ENCODE measurements around the gene ANKMY1.

Gene ANKMY1

GRCh38 chr2:240441326-240441992 is 116.3 kb downstream of the ANKMY1 start:
- DNase-seq: no peak

- no peak for DNase-seq
Observed at GRCh38 chr2:240440704-240441320, 117.0 kb downstream of the ANKMY1 start.

DNA sequence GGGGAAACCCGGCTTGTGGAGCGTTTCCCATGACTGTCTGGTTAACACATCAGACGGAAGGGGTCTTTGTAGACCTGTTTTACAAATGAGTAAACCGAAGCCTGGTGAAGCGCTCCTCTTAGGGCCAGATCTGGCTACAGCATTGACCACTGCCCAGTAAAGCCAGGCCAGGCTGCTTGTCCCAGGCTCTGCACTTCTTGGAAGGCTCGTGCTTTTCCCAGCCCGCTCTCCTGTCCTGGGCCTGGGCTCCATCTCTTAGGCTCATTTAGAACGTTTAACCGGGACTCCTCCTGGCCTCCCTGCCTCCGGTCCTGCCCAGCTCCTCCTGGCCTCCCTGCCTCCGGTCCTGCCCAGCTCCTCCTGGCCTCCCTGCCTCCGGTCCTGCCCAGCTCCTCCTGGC is 117.5 kb downstream of the ANKMY1 start:
- no peak for DNase-seq

DNA sequence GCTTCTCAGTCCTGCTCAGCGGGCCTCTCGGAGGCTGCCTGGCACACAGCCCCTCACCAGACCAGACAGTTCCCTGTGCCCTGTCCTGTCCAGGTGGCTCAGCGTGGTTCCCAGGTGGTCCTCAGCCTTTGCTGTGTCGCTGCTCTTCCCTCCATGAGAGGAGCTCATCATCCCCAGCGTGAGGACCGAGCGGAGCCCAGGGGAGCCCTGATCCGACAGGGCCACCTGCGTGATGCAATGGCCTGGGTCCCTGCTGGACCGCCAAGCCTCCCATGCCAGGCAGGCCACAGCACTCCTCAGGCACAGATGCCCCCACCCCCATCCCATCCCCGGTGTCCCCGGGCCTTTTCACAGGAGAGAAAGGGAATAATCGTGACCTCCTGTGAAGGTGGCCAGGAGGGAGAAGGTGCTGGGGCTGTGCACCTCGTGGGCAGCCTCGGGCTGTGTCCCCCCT is 118.1 kb downstream of the ANKMY1 start:
- DNase-seq: no peak

GRCh38 chr2:240438810-240439697 is 118.7 kb downstream of the ANKMY1 start:
- DNase-seq: no peak

DNA sequence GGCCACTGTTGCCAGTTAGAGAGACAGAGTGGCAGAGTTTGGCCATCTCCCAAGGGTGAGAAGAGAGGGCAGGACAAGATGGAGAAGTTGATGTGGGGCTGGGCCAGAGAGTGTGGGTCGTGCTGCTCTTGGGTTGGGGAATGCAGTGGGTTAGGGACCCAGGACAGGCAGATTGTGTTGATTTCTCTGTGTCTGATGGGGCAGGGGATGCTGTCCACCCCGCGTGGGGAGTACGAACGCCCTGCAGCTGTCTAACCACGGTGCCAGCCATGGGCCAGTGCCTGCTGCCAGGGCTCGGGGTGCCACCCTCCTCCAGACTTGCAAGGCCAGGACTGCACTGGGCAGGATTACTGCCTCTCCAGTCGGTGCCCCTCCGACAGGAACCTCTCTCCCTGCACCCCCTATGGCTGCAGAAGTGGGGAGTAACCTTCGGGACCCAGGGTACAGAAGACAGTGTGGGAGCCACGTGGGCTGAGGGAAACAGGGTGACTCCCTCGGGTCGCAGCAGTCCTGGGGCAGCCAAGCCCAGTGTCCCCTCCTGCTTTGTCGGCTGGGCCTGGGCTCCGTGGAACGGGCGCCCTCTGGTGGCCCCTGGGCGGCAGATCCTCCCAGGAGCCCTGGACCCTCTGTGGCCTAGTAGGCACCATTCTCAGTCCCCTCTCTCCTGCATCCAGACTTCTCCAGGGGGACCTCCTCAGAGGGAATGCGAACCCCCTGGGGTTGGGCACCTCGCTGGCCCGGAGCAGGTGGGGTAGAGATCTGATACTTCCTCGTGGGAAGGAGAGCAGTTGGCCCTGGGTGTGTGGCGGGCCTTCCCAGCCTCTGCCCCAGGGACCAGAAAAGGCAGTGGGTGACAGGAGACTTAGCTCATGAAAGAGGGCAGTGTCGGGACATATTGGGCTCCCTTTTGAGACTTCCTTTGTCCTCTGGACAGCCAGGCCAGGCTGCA is 119.7 kb downstream of the ANKMY1 start:
- DNase-seq: peak; percentile 71

DNA sequence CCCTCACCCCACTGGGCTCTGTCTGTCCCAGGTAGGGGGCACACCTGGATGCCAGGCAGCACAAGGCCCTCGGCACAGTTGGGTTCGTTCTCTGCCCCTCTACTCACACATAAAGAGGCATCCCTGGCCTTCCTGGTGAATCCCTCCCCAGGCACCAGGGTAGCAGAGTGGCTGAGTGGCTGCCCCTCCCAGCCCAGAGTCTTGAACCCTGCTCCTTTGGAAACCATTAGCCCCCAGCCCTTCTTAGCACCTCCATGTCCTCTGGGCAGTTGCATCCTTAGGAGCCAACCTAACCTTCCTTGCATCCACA is 120.3 kb downstream of the ANKMY1 start:
- no peak for DNase-seq

- DNase-seq: peak; percentile 37
Observed at GRCh38 chr2:240436683-240437550, 120.9 kb downstream of the ANKMY1 start.

DNA sequence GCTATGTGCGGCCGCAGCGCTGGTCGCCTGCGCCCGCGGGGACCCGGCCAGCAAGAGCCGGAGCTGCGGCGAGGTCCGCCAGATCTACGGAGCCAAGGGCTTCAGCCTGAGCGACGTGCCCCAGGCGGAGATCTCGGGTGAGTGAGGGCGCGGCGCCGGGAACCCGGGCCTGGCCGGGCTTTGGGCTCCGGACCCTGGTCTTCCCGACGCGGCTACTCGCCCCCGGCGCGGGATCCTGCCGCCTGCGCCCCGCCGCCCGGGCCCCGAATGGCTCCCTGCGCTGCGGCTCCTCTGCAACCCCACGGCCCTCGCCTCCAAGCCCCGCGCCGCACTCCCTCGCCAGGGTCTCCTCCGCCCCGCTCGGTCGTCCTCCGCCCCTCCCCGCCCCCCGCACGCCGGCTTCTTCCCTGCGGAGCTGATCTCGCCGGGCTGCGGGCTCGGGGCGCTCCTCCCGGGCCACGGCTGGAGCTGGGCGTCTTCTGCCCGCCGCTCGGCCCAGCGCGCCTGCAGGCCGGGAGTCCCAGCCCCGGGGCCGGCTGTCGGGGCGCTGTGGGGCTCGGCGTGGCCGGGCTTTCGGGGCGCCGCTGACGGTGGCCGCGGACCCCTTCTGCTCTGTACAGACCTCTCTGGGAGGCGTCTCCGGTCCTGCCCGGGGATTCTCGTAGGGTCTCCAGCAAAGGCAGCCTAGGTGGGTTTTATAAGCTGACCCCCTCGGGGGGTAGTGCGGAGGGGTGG is 121.7 kb downstream of the ANKMY1 start:
- DNase-seq: no peak

DNA sequence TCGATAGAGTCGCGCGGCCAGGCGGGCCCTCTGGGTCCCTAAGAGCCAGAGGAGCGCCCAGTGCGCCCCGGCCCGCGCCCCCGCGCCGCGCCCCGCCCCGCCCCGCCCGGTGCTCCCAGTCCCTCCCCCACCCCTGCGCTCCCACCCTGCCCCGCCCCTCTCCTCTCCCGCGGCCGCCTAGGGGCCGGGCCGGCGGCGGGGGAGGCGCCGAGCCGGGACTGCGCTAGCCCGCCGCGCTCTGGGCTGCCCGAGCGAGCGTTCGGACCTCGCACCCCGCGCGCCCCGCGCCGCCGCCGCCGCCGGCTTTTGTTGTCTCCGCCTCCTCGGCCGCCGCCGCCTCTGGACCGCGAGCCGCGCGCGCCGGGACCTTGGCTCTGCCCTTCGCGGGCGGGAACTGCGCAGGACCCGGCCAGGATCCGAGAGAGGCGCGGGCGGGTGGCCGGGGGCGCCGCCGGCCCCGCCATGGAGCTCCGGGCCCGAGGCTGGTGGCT is 122.3 kb downstream of the ANKMY1 start, which contains the start of gene GPC1:
TSS of gene GPC1 (plus strand) at position 207 of the 491 bp plus-strand sequence. CDS start at position 463, 256 bp downstream.
- DNase-seq: peak; percentile 82

GRCh38 chr2:240434728-240435456 is 122.9 kb downstream of the ANKMY1 start:
- DNase-seq: peak; percentile 92

DNA sequence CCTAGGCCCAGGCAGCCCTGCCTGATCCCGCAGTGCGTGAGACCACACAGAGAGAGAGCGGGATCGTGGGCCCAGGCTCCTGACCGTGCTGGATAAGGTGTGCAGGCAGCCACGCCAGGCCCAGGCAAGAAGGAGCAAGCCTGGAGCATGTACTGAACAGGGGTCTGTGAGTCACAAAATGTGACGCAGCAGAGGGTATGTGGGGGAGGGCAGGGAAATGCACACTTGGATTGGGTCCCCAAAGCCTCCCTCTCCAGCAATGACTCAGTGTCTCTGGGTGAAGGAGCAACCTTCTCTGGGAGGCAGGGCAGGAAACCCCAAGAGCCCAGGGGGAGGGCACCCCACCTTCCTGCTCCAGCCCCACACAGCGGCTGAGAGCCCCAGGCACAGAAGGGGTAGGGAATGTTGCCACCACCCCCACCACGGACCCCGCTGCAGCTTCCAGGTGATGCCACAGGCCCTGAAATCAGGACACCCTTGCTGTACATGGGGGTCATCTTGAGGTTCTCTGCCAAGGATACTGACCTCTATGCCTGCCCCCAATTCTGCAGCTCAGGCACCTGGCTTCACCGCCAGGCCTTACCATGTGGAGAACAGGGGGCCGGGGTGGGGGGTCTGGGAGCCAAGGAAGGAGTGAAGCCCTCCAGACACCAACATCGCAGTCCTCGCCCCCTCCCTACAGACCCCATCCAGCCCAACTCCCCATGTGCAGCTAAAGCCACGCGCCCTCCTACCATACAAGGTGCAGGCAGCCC is 123.6 kb downstream of the ANKMY1 start:
- DNase-seq: peak; percentile 97

DNA sequence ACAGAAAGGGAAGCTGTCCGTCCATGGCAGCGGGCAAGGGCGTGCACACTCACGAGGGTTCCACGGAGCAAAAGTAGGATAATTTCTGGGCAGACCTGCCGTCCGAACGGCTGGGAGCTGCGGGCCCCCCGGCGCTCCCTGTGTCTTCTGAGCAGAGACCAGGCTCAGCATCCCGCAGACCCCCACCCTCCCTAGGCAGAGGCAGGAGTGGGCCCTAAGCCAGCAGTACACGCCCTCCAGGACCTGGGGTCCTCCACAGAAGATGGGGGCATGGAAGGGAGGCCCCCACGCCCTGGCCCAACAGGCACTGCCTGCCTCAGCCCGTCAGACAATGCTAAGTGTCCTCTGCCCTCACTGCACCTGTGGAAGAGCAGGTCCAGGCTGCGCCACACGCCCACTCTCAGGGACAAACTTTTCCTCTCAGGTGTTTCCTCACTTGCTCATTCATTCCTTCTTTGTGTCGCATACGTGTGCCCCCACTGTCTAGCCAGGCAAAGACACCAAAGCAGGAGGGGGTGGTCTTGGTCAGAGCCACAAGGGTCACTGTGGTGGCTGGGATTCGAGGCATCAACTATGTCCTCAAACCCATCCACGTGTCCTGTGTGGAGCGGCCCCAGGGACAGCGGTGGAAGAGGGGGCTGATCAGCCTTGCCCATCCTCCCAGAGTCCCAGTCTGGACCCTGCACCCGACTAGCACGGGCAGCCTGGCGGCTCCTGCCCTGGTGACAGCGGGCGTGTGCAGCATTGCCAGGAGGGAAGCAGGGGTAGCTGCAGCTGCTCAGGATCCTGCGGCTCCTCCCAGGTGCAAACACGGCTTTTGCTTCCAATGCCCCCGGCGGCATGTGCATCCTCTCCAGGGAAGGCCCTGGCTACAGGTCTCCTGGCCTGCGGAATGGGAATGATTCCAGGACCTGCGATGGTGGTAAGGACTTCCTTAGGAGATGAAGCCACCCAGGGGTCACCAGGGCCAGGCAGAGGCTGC is 124.7 kb downstream of the ANKMY1 start:
- no peak for DNase-seq

DNA sequence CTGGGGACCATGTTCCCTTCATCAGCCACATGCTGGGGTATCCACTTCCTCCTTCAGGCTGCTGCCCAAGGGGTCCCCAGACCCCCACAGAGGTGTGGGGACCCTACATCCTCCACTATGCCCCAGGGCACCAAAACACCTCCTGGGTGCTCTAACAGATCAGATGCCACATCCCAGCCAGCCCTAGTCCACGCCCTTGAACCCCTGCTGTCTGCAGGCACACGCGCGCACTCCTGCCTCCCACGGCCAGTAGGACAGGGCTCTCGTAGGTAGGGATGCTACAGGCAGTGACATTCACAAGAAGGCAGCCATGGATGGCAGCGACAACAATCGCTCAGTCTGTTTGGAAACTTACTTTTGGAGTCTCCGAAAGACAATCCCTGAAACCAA is 125.4 kb downstream of the ANKMY1 start:
- DNase-seq: no peak

- no peak for DNase-seq
Observed at GRCh38 chr2:240431661-240432424, 125.9 kb downstream of the ANKMY1 start.

DNA sequence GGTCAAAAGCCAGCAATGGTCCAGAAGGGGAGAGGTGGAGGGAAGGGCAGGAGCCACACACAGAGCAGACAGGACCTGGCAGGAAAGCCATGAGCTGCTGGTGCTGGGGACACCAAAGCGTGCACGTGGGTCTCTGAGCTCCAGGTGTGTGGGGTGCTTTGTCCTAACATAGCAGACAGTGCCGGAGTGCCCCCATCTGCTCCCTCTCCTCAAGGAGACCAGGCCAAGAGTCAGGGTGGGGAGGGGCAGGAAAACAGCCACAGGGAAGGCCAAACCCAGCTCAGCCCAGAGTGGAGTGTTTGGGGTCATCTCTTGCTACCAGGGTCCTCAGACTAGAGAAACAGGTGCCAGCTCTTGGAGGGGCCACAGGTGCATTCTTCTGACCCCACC is 126.5 kb downstream of the ANKMY1 start:
- no peak for DNase-seq

- DNase-seq: no peak
Observed at GRCh38 chr2:240430595-240430994, 127.2 kb downstream of the ANKMY1 start.

Data from EL (cell line).